ENCODE results near the gene UROC1.

UROC1 gene

DNA sequence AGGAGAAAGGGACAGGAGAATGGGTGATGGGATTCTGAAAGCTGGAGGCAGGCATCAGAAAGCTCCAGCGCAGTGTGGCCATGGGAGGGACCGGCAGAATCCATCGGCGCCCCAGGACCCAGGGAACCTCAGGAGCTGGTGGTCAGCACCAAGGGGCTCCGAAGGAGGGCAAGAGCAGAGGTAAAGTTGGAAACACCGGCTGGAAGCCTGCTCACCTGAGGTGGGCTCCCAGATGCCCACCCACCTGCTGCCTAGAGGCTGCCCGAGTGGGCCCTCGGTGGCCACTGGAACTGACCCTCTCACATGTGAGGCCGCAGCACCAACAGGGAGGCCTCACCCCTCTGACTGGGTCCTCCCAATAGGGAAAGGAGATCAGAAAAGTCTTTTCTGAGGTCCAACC, 31.6 kb downstream of the UROC1 start:
- no peak for DNase-seq (ENCODE audit: low read depth in 2 of 2)
- H3K4me3 ChIP-seq (replicated peaks in 1 of 2; ENCODE audit: low read depth in 2 of 2, low read length in 2 of 2): no peak overlapping the region
- no peak for TF ChIP-seq CTCF (IDR thresholded peaks at IDR 0.05; ENCODE audit: low read depth, low read length)

- H3K4me3 ChIP-seq (replicated peaks in 1 of 2; ENCODE audit: low read depth in 2 of 2, low read length in 2 of 2): no peak overlapping the region
- DNase-seq (ENCODE audit: low read depth in 2 of 2): no peak
- no peak for TF ChIP-seq CTCF (IDR thresholded peaks at IDR 0.05; ENCODE audit: low read depth, low read length)
Measured at GRCh38 chr3:126485176-126485897, 32.2 kb downstream of the UROC1 start.

GRCh38 chr3:126484662-126485061, 32.9 kb downstream of the UROC1 start:
- no peak for TF ChIP-seq CTCF (IDR thresholded peaks at IDR 0.05; ENCODE audit: low read depth, low read length)
- no peak overlapping the region for H3K4me3 ChIP-seq (replicated peaks in 1 of 2; ENCODE audit: low read depth in 2 of 2, low read length in 2 of 2)
- no peak for DNase-seq (ENCODE audit: low read depth in 2 of 2)

DNA sequence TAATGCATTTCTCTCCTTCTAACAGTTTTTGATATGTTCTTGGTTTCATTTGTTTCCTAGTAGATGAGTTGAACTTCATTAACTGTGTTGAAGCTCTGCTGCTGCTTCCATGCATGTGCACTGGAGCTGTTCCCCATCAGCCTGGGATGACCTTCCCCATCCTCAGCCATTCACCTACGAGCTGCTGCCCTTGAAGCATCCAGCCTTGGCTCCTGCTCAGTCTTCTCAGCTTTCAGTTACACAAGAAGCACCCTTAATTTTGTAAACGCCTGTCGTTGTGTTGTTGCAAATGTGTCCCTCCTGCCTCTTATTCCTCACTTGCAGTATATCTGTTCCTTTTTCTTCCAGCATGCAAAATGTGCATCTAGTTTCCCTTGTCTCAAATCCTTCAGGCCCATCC, 33.4 kb downstream of the UROC1 start:
- no peak overlapping the region for H3K4me3 ChIP-seq (replicated peaks in 1 of 2; ENCODE audit: low read depth in 2 of 2, low read length in 2 of 2)
- no peak for TF ChIP-seq CTCF (IDR thresholded peaks at IDR 0.05; ENCODE audit: low read depth, low read length)
- no peak for DNase-seq (ENCODE audit: low read depth in 2 of 2)

- no peak overlapping the region for H3K4me3 ChIP-seq (replicated peaks in 1 of 2; ENCODE audit: low read depth in 2 of 2, low read length in 2 of 2)
- no peak for DNase-seq (ENCODE audit: low read depth in 2 of 2)
- no peak for TF ChIP-seq CTCF (IDR thresholded peaks at IDR 0.05; ENCODE audit: low read depth, low read length)
Measured at GRCh38 chr3:126483321-126483761, 34.2 kb downstream of the UROC1 start.

DNA sequence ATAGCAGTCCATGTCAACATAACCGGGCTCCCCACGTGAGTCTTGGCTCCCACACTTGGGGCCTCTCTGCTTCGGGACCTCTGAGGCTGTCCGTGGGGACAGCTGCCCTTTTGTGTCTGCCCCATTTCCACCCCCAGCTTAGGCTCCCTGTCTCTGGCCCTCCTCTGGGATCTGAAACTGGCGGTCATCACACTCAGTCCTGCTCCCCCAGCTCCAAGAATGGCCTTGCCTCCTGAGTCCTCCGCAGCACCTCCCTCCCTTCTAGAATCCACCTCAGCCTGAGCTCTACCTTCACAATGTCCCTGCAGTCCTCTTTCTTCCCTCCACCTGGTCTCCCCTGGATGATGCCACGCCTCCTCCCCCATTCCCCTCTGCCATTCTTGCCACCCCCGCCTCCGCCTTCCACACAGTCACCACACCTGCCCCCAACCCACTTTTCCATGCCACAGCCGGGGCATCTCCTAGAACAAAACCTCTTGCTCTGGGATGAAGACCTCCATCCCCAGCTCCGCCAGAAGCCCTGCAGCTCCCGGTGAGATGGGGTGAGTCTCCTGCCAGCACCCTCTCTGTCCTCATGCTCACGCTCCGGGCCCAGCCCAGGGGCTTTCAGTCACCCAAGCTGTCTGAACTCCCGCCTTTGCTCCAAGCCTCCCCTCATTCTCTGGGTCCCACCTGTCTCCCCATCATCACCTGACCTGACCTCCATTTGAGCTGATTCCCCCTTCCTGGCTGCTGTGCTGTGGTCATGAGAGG, 34.9 kb downstream of the UROC1 start:
- no peak overlapping the region for H3K4me3 ChIP-seq (replicated peaks in 1 of 2; ENCODE audit: low read depth in 2 of 2, low read length in 2 of 2)
- TF ChIP-seq CTCF (IDR thresholded peaks at IDR 0.05; ENCODE audit: low read depth, low read length): no peak
- no peak for DNase-seq (ENCODE audit: low read depth in 2 of 2)
